Skin of body (tissue), 3 donors: ENCODE measurements around the gene PPP1R2B. TPM values are rescaled to one million over a fixed set of nuclear protein-coding genes. Genes with fewer than 3 reads are reported as not detected.

Experiments
- DNase-seq: peaks from one replicate; lab custom pipeline; 2025; lab: John Stamatoyannopoulos, UW
- small RNA-seq: library from RNA; depleted of rRNA; stranded (forward); fragments of <200 nt; gene quantifications from one replicate; pipeline ENCODE3, GENCODE V24; 2014; ENCODE audit warnings: low replicate concordance
- total RNA-seq: library from RNA; depleted of rRNA; stranded (reverse); fragments of >200 nt; gene quantifications from one replicate; pipeline ENCODE4 v1.2.3, GENCODE V29; 2014

The PPP1R2B gene
- total RNA-seq, 1 donor from 2014 or later, result 0.10 TPM

GRCh38 chr5:156871212-156871611 lies 21.1 kb downstream of the PPP1R2B start:
- no peak for DNase-seq

- DNase-seq, result no peak
Observed at GRCh38 chr5:156879665-156880285, 29.7 kb downstream of the PPP1R2B start.

- DNase-seq, result no peak
Observed at GRCh38 chr5:156883316-156883875, 33.3 kb downstream of the PPP1R2B start.

GRCh38 chr5:156888520-156888919 lies 38.4 kb downstream of the PPP1R2B start:
- DNase-seq, result no peak

- no peak for DNase-seq
Observed at GRCh38 chr5:156892223-156892622, 42.1 kb downstream of the PPP1R2B start.

- DNase-seq, result no peak
Observed at GRCh38 chr5:156892864-156893263, 42.8 kb downstream of the PPP1R2B start.

GRCh38 chr5:156893517-156893916 lies 43.4 kb downstream of the PPP1R2B start:
- no peak for DNase-seq

- no peak for DNase-seq
Observed at GRCh38 chr5:156896546-156896945, 46.5 kb downstream of the PPP1R2B start.

Small RNAs within 50 kb of the gene (small RNA-seq; reads per million reads assigned to genes)
- not detected for gene RNU6-556P

Other genes with a start within 250 kb of the PPP1R2B start
- gene TIMD4, start 112.9 kb downstream of the PPP1R2B start, total RNA-seq, result 1.4 TPM
- 0.30 TPM for gene HAVCR1, start 208.8 kb downstream of the PPP1R2B start, total RNA-seq